Epithelial cell of esophagus (primary cell): ENCODE measurements around the gene CDH18.
A peak's percentile ranks its signal among the peaks of the same experiment; 100 is the strongest.

Source experiments
- DNase-seq: peaks from one replicate; pipeline ENCODE4 v3.0.0; 2010; ENCODE audit warnings: low read depth
- H3K4me3 ChIP-seq: 2 replicates; pipeline ENCODE4 v1.5.1; 2011; ENCODE audit warnings: mild to moderate bottlenecking, low read length, control low read depth
- TF ChIP-seq, protein P1 (sequence below): IDR thresholded peaks from 2 replicates; pipeline ENCODE4 v1.5.1; 2011; ENCODE audit warnings: low read depth, mild to moderate bottlenecking, low read length, control low read depth, inconsistent platforms; ENCODE audit not compliant: insufficient read depth; ENCODE audit errors: missing control alignments

CDH18 gene

DNA sequence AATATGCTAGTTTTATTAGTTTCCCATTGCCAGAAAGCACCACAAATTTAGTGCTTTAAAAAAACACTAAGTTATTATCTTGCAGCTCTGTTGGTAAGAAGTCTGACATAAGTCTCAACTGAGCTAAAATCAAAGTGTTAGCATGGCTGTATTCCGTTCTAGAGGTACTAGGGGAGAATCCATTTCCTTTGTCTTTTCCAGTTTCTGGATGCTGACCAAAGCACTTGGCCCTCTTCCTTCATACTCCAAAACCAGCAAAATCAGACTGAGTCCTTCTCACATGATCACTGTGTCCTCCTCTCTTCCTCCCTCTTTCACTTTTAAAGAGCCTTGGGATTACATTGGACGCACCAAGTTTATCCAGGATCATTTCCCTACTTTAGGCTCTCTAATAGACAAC lies 9.5 kb downstream of the CDH18 start:
- TF ChIP-seq, protein P1, sequence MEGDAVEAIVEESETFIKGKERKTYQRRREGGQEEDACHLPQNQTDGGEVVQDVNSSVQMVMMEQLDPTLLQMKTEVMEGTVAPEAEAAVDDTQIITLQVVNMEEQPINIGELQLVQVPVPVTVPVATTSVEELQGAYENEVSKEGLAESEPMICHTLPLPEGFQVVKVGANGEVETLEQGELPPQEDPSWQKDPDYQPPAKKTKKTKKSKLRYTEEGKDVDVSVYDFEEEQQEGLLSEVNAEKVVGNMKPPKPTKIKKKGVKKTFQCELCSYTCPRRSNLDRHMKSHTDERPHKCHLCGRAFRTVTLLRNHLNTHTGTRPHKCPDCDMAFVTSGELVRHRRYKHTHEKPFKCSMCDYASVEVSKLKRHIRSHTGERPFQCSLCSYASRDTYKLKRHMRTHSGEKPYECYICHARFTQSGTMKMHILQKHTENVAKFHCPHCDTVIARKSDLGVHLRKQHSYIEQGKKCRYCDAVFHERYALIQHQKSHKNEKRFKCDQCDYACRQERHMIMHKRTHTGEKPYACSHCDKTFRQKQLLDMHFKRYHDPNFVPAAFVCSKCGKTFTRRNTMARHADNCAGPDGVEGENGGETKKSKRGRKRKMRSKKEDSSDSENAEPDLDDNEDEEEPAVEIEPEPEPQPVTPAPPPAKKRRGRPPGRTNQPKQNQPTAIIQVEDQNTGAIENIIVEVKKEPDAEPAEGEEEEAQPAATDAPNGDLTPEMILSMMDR, result no peak
- no peak overlapping the region for H3K4me3 ChIP-seq
- no peak for DNase-seq

DNA sequence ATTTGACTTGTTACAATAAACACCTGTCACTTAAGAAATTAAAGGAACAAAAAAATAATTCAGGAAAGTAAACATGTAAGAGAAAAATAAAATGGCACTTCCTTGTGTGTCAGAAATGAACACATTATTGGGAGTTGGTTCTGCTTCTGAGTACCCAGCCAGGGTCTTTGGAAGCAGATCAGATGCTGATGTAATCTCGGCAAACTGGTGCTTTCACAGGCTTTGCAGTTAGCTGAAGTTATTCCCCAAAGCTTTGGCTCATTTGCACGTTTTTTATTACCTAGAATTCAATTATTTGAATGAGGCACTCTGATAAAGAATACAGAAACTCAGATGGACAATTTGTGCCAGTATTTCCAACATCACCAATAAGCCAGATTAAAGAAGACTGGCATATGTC lies 10.9 kb downstream of the CDH18 start:
- TF ChIP-seq, protein P1, result no peak
- DNase-seq, result no peak
- H3K4me3 ChIP-seq, result no peak overlapping the region

- no peak overlapping the region for H3K4me3 ChIP-seq
- no peak for DNase-seq
- TF ChIP-seq, protein P1, result no peak
Measured at GRCh38 chr5:19975795-19976194, 12.2 kb downstream of the CDH18 start.

DNA sequence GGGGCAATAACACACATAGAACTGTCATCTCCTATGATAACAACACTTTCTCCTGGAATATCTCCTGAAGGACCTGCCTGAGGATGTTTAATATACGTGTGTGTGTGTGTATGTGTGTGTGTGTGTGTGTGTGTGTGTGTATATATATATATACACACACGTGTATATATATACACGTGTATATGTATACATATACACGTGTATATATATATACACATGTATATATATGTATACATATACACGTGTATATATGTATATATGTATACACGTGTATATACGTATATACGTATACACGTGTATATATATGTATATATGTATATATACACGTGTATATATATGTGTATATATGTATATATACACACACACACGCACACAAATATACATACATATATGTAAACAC lies 27.5 kb downstream of the CDH18 start:
- DNase-seq, result no peak
- TF ChIP-seq, protein P1, result no peak

DNA sequence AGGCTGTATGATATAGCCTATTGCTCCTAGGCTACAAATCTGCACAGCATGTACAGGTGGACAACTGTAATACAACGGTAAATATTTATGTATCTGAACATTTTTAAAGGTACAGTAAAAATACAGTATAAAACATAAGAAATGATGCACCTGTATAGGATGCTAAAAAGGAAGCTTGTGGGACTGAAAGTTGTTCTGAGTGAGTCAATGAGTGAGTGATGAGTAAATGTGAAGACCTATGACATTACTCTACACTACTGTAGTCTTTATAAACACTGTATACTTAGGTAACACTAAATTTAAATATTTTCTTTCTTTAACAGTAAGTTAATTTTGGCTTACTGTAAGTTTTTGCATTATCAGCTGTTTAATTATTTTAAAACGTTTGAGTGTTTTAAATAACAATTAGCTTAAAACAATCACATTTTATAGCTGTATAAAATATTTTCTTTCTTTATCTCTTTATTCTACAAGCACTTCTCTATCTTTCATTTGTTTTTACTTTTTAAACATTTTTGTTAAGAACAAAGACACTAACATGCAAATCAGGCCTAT lies 28.1 kb downstream of the CDH18 start:
- TF ChIP-seq, protein P1, result no peak
- DNase-seq, result peak; percentile 1
- H3K4me3 ChIP-seq, result no peak overlapping the region

More for the DNA sequence above, 27.5 kb downstream of the CDH18 start:
- H3K4me3 ChIP-seq, result no peak overlapping the region

DNA sequence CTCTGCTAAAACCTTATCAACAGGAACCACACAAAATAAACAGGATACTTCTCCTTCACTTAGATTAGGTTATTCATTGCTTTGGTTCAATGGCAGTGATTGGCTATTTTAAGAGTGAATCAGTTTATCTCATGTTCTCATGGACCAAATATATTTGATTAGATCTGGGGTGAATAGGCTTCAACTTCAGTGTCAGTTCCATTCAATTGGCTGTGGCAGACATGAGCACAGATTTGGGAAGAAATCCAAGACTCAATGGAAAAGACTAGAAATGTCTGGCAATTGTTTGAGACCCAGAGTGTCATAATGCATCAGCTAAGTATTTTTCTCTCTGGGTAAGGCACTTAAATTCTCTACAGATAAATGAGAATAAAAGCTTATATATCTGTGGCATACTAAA lies 37.1 kb downstream of the CDH18 start:
- no peak overlapping the region for H3K4me3 ChIP-seq
- TF ChIP-seq, protein P1, result no peak
- no peak for DNase-seq

GRCh38 chr5:19940192-19940591 lies 47.8 kb downstream of the CDH18 start:
- TF ChIP-seq, protein P1, result no peak
- H3K4me3 ChIP-seq, result no peak overlapping the region
- no peak for DNase-seq
